MCF 10A (cell line): ENCODE data around the gene PELO. TPM values are rescaled to one million over a fixed set of nuclear protein-coding genes. Genes with fewer than 3 reads are reported as not detected.

Experiments
- BruUV-seq: library from RNA; stranded (reverse); fragments of 400-500 nt; replicated peaks from 2 replicates; lab custom pipeline; 2021; lab: Mats Ljungman, UMichigan
- CTCF ChIA-PET: fragments of 300-600 bp; sonication (Branson Sonifier 250); formaldehyde crosslinking; extraction: SDS; loops from one replicate; lab custom pipeline; 2021; ENCODE audit warnings: antibody characterized with exemption, inconsistent platforms; lab: Yijun Ruan, JAX
- POLR2A ChIA-PET: fragments of 300-600, 350-650 bp; sonication (Branson Sonifier 250); formaldehyde crosslinking; extraction: SDS; loops from one replicate; lab custom pipeline; 2020; ENCODE audit warnings: antibody characterized with exemption, inconsistent platforms; lab: Yijun Ruan, JAX
- DNase-seq: peaks from one replicate; pipeline ENCODE4 v3.0.0-alpha.2; 2018; ENCODE audit not compliant: unreplicated experiment
- H3K27ac Mint-ChIP-seq: one replicate; pipeline ENCODE4 v1.8.0; 2022; ENCODE audit warnings: mild to moderate bottlenecking, low read depth, mixed read lengths; ENCODE audit not compliant: unreplicated experiment
- H3K27me3 Mint-ChIP-seq: one replicate; pipeline ENCODE4 v1.8.0; 2022; ENCODE audit warnings: mixed read lengths; ENCODE audit not compliant: insufficient read depth, unreplicated experiment
- H3K36me3 Mint-ChIP-seq: one replicate; pipeline ENCODE4 v1.8.0; 2022; ENCODE audit warnings: mild to moderate bottlenecking, moderate library complexity, mixed read lengths; ENCODE audit not compliant: insufficient read depth, unreplicated experiment
- H3K4me1 Mint-ChIP-seq: one replicate; pipeline ENCODE4 v1.8.0; 2022; ENCODE audit warnings: mixed read lengths; ENCODE audit not compliant: insufficient read depth, unreplicated experiment
- H3K4me3 Mint-ChIP-seq: one replicate; pipeline ENCODE4 v1.8.0; 2022; ENCODE audit warnings: mild to moderate bottlenecking, moderate library complexity, mixed read lengths; ENCODE audit not compliant: unreplicated experiment
- H3K9me3 Mint-ChIP-seq: one replicate; pipeline ENCODE4 v1.8.0; 2022; ENCODE audit warnings: mixed read lengths; ENCODE audit not compliant: unreplicated experiment
- intact Hi-C: fragments of 100-400 bp; cut with micrococcal nuclease; formaldehyde crosslinking; loops from 2 replicates; pipeline ENCODE4 v1.14.1; 2022
- total RNA-seq: library from RNA; stranded (reverse); gene quantifications from 2 replicates; pipeline ENCODE4 v1.2.3, GENCODE V29; 2022
- TF ChIP-seq, protein P1 (sequence below): fragments of 200-600 bp; IDR thresholded peaks from one replicate; pipeline ENCODE4 v1.8.0; 2022; ENCODE audit warnings: antibody characterized with exemption, mild to moderate bottlenecking; ENCODE audit not compliant: unreplicated experiment

The PELO gene
- total RNA-seq, 1 experiment from 2014 or later = 22.5 TPM

- Mint-ChIP-seq H3K9me3 (peaks cover 5% of the 10 kb centered on the region), H3K36me3 (no peaks in the 10 kb centered on the region), H3K4me1 (peaks cover 5% of the 10 kb centered on the region), H3K27ac (no peak overlapping the region), H3K4me3 (no peak overlapping the region), H3K27me3 (no peaks in the 10 kb centered on the region)
- intact Hi-C loops = no loop called here
- no peak for DNase-seq
- TF ChIP-seq, protein P1, sequence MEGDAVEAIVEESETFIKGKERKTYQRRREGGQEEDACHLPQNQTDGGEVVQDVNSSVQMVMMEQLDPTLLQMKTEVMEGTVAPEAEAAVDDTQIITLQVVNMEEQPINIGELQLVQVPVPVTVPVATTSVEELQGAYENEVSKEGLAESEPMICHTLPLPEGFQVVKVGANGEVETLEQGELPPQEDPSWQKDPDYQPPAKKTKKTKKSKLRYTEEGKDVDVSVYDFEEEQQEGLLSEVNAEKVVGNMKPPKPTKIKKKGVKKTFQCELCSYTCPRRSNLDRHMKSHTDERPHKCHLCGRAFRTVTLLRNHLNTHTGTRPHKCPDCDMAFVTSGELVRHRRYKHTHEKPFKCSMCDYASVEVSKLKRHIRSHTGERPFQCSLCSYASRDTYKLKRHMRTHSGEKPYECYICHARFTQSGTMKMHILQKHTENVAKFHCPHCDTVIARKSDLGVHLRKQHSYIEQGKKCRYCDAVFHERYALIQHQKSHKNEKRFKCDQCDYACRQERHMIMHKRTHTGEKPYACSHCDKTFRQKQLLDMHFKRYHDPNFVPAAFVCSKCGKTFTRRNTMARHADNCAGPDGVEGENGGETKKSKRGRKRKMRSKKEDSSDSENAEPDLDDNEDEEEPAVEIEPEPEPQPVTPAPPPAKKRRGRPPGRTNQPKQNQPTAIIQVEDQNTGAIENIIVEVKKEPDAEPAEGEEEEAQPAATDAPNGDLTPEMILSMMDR = no peak
- CTCF ChIA-PET = interaction anchor here (0.7 to 0.8 kb wide), 2 partner anchors 62 to 89 kb away, joined by 3 to 4 read pairs; no protein-coding TSS in a partner anchor
- POLR2A ChIA-PET = no interaction called here
- BruUV-seq = no TSS peak
Measured at GRCh38 chr5:52830650-52831049, 42.9 kb downstream of the PELO start.

DNA sequence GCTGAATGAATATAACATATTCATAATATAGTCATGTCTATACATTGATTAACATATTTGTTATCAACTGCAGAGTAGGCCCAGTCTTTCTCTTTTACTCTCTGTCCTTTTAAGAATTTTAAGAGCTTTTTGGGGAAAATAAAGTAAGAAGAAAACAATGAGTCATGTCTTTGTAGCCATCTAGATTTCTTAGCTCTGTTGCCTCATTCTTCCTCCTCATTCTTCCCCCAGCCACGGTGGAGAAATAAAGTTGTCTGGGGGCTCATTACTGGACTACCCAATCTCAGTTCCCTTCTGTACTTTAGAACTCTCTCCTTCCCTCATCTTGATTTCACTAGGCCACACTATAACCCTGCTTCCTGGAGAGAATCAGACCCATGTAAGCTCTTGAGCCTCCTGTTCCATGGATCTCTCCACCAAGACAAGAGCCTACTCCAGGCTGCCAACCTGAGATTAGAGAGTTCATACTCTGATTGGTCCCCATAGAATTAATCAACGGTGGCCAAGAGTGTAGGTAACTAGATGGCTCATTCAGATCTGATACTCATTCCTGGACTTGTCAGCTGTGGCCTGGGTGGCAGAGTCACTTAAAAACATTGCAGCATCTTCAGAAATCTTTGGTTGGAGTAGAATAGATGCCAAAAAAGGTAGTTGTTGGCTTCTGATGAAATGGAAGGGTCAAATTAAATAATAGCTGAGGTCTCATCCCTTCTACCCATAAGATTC is 44.2 kb downstream of the PELO start:
- intact Hi-C loops = no loop called here
- TF ChIP-seq, protein P1 = no peak
- H3K27ac Mint-ChIP-seq = no peak overlapping the region
- no peak for DNase-seq
- ChIA-PET POLR2A (interaction anchor here (1.4 to 1.9 kb wide), 2 partner anchors 12 to 32 kb away, joined by 4 to 6 read pairs; no protein-coding TSS in a partner anchor), CTCF (interaction anchor here (0.8 to 1.9 kb wide), 3 partner anchors 11 to 84 kb away, joined by 3 to 11 read pairs (median 3); no protein-coding TSS in a partner anchor)
- peaks cover 5% of the 10 kb centered on the region for H3K4me1 Mint-ChIP-seq
- H3K36me3 Mint-ChIP-seq = no peaks in the 10 kb centered on the region
- H3K4me3 Mint-ChIP-seq = no peak overlapping the region
- H3K27me3 Mint-ChIP-seq = no peaks in the 10 kb centered on the region
- peaks cover 5% of the 10 kb centered on the region for H3K9me3 Mint-ChIP-seq
- no TSS peak for BruUV-seq

- Mint-ChIP-seq H3K9me3 (peaks cover 5% of the 10 kb centered on the region), H3K27me3 (no peaks in the 10 kb centered on the region), H3K36me3 (no peaks in the 10 kb centered on the region), H3K4me1 (peaks cover 11% of the 10 kb centered on the region), H3K4me3 (no peak overlapping the region), H3K27ac (no peak overlapping the region)
- no TSS peak for BruUV-seq
- ChIA-PET POLR2A (no interaction called here), CTCF (no interaction called here)
- TF ChIP-seq, protein P1 = no peak
- intact Hi-C loops = no loop called here
- no peak for DNase-seq
Measured at GRCh38 chr5:52834320-52834719, 46.6 kb downstream of the PELO start.

GRCh38 chr5:52837068-52837467 is 49.4 kb downstream of the PELO start:
- H3K4me1 Mint-ChIP-seq = peaks cover 17% of the 10 kb centered on the region
- BruUV-seq = no TSS peak
- intact Hi-C loops = no loop called here
- POLR2A ChIA-PET = interaction anchor here (0.7 kb wide), 1 partner anchor 16 kb away, joined by 3 read pairs; no protein-coding TSS in a partner anchor
- no peak for DNase-seq
- H3K4me3 Mint-ChIP-seq = no peak overlapping the region
- H3K27me3 Mint-ChIP-seq = no peaks in the 10 kb centered on the region
- TF ChIP-seq, protein P1 = no peak
- CTCF ChIA-PET = interaction anchor here (0.8 to 1.6 kb wide), 2 partner anchors 11 to 24 kb away, joined by 3 to 5 read pairs; no protein-coding TSS in a partner anchor
- no peak overlapping the region for H3K27ac Mint-ChIP-seq
- H3K9me3 Mint-ChIP-seq = peaks cover 5% of the 10 kb centered on the region
- H3K36me3 Mint-ChIP-seq = no peaks in the 10 kb centered on the region

Other genes with a start within 250 kb of the PELO start
- gene ITGA1, start within 50 bp of the PELO start, total RNA-seq = 5.3 and 7.7 TPM in 2 replicates
- 14.1 and 16.8 TPM in 2 replicates for gene ITGA2, start 201.4 kb downstream of the PELO start, total RNA-seq